GM21515 (cell line): Measurements from ENCODE around the gene HBS1L.
A peak's percentile ranks its signal among the peaks of the same experiment; 100 is the strongest.

Experiments used
- ATAC-seq: cut with Tn5 transposase; IDR thresholded peaks from one replicate; pipeline ENCODE4 v1.9.1; 2021; ENCODE audit not compliant: unreplicated experiment

HBS1L gene

GRCh38 chr6:135054569-135055498 lies at the start of gene HBS1L:
TSS of gene HBS1L (minus strand) at chr6:135054822. CDS start at chr6:135054691, 131 bp downstream.
- ATAC-seq = peak; percentile 97

- ATAC-seq = no peak
These were observed 49.6 kb upstream of the HBS1L start for GRCh38 chr6:135104199-135104598.

DNA sequence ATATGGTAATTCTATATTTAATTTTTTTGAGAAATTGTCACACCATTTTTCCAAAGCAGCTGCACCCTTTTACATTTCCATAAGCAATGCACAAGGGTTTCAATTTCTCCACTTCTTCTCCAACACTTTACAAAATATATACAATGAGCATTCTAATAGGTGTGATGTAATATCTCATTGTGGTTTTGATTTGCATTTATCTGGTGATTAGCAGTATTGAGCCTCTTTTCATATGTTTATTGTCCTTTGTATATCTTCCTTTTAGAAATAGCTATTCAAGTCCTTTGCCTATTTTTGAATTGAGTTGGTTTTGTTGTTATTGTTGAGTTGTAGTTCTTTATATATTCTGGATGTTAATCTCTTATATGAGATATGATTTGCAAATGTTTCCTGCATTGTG lies 47.6 kb upstream of the HBS1L start:
- ATAC-seq = no peak

- no peak for ATAC-seq
These were observed 42.5 kb upstream of the HBS1L start for GRCh38 chr6:135097172-135097571.

- ATAC-seq = no peak
These were observed 41.9 kb upstream of the HBS1L start for GRCh38 chr6:135096403-135097130.

DNA sequence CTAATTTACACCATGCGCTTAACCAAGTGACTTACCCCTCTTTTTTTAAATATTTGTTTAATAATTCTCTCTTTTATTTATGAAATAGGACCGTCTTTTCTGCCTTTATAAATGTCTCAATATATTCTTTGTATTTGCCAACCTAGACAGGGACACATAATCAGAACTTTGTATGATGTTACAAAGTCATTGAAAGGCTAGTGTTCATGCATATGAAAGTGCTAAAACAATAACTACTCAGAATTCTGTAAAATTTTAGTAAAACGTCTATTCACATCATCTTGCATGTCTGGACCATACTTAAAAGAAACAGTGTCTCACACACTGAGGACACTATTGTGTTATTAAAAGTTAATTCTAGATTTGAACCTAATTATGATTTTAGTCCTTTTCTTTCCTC lies 41.1 kb upstream of the HBS1L start:
- no peak for ATAC-seq

DNA sequence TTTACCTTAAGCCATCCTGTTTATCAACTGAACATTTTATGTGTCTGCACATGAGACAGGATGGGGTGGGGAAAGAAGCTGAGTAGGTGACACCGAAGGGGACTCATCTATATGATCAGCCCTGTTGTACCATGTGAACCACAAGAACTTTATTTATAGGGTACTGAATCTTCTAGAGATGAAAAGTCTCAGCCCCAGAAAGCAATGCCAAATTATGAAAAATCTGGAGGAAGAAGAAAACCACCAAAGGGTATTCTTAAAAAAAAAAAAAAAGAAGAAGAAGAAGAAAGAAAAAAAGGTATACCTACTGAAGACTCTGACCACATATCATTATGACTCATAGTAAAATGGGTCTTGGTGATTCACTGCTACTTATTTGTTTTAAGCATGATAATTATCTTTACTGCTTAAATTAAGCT lies 39.8 kb upstream of the HBS1L start:
- peak; percentile 42 for ATAC-seq

GRCh38 chr6:135093578-135093977 lies 39.0 kb upstream of the HBS1L start:
- no peak for ATAC-seq

DNA sequence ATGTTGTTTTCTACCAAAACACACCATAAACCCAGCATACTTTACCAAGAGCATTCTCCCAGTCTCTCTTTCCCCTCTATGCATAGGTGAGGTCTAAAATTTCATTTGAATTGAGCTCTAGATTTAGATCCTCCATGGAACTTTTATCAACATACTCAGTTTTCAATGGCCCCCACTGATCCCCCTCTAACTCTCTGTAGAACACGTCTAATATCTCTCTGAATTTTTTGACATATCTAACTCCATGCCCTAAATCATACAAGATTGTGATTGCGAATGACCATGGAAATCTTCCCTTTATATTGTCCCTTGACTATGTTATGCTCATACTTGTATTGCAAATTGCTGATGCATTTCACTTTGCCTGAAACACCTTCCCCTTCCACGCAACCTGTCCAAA lies 38.1 kb upstream of the HBS1L start:
- no peak for ATAC-seq

- ATAC-seq = no peak
These were observed 36.2 kb upstream of the HBS1L start for GRCh38 chr6:135090819-135091218.

DNA sequence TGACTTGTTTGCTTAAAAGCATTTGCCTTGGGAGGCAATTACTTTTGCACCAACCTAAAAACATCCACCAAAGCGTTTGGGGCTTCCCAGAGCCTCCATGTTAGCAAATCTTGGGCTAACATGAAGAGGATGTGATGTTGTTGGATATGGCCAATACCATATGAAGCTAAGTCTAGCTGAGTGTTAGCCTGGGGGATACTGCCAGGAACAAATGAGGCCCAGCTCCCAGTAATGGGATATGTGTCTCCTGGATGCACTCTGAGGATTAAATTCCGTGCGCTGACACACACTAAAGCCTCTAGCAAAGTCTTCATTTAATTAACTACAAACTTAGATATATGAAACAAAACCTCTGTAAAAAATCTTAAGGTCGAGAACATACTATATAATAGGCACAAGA lies 35.3 kb upstream of the HBS1L start:
- no peak for ATAC-seq

DNA sequence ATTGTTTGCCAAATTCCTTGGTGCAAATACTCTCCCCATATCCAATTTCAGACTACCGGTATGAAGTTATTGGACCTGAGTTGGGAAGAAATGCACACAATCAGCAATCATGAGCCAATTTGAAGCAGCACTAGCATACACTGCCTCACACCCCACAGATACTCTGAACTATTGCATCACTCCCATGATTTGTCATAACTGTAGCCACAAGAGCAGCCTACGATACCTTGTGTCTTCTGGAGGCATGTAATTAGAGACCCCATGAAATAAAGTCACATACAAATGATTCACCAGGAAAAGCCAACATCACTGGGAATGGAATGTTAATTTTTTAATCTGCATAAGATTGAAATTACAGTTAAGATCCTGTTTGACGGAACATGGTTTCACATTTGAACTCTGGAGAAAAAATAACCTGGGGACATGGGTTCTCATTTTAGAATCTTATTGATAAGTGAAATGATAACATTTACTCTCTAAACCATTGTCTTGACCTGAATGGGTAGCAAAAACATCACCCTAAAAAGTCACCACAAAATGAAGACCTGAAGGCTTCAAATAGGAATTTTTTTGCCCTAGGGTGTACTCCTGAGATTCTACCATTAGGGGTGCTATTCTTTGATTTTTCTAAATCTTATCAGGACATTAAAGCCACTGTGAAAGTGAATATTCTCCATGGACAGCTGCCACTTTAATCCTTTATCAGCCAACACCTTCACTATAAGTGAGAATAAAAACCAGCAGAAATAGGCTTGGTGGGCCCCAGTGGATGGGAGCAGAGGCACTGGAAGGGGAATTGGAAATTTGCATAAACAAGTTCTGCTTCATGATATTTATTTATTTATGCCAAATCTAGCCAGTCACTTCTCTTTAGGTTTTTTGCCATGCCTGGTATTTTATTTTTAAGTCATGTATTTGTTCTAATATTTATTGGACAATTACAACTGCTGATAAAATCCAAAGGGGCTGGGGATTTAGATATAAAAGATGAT lies 34.5 kb upstream of the HBS1L start:
- peak; percentile 71 for ATAC-seq

DNA sequence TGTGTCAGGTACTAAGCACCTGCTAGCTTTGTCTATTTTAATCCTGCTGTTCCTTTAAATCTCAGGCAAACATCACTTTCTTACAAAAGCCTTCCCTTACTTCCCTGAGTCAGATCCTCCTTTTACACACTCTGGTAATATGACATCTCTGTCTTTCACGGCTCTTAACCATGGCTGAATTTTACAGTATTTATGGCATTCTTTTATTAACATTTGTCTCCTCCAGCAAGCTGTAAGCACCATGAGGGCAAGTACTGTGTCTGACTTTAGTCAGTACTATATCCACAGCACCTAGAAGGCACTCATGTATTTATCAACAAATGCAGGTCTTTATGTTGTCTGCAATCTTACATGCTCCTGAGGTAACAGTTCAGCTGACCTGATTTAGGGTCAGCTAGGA lies 33.7 kb upstream of the HBS1L start:
- ATAC-seq = no peak

- no peak for ATAC-seq
These were observed 33.2 kb upstream of the HBS1L start for GRCh38 chr6:135087803-135088202.

DNA sequence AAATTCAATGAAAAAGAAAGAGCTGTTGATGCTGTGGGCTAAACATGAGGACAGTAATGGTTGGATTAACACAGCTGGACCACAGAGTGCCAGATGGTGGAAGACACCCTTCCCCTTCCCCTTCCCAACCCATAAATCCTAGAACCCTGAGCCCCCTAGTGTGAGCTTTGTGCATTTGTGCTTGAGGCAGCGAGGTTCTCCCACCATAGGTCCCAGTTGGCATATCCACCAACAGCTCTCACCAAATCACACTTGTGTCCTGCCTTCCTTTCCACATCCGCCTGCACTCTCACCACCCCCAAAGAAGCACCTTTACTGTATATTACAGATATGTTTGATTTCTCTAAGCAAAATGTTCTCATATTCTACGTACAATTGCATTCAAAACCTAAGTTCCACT lies 32.8 kb upstream of the HBS1L start:
- no peak for ATAC-seq

- ATAC-seq = no peak
These were observed 31.8 kb upstream of the HBS1L start for GRCh38 chr6:135086414-135086764.

- no peak for ATAC-seq
These were observed 31.2 kb upstream of the HBS1L start for GRCh38 chr6:135085700-135086413.

DNA sequence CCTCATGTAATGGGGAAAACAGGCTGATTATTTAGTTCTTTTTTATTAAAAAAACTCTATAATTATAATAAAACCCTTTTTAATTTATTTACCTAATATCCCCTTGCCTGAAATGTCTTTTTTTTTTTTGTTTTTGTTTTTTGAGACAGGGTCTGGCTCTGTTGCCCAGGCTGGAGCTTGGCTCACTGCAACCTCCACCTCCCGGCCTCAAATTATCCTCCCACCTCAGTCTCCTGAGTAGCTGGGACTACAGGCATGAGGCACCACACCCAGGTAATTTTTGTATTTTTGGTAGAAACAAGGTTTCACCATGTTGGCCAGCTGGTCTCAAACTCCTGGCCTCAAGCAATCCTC lies 30.3 kb upstream of the HBS1L start:
- ATAC-seq = no peak

DNA sequence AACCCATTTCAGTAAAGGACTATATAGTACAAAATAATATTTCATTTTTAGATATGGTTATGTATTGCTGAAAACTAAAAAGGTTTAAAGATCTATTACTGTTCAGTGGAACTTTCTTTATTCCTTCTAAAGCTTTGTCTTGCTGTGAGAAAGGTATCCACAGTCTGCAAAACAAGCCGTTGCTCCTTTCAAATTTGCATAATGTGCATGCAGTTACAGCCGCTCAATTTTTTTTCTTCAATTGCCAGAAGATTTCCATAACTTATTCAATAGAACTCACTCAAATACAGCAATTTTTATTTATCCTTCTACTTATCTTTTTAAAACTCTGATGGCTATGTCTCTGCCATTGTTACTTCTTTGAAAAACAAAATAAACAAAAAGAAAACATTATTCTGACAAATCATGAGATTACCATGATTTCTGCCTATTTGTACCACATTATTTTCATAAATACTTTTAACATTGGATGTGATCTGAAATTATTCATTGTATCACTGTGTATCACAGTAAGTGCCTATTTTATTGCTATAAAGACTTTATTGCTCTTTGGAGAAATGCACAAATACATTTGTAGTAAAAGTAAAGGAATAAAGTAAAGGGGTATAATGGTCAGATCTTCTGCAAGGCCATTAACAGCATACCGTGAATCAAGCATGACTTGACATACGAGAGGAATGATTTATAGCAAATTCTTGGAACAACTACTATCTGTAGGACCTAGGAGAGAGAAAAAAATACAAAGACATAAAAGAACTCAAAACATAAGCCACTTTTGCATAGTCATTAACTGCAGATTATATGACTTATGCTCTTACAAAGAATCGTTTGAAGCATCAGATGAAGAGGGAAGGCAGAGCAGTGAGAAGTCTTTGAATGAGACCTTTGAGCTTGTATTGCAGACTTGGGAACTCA lies 29.6 kb upstream of the HBS1L start:
- no peak for ATAC-seq
